HepG2 (cell line): ENCODE results near the gene CALML6. TPM values are rescaled to one million over a fixed set of nuclear protein-coding genes. Genes with fewer than 3 reads are reported as not detected.

Source experiments
- ATAC-seq: fragments of 200-7000 bp; cut with Tn5 transposase; 3 replicates; pipeline ENCODE4 v1.9.1; 2020; ENCODE audit warnings: mild to moderate bottlenecking, moderate library complexity
- BruUV-seq: library from RNA; stranded (reverse); fragments of 400-500 nt; replicated peaks from 2 replicates; lab custom pipeline; 2021; lab: Mats Ljungman, UMichigan
- CTCF ChIA-PET: fragments of 300-600 bp; formaldehyde crosslinking; extraction: SDS; loops from one replicate; lab custom pipeline; 2021; ENCODE audit warnings: low total read pairs, inconsistent platforms, low intra/inter-chr PET ratio; lab: Yijun Ruan, JAX
- POLR2A ChIA-PET: fragments of 350-600 bp; sonication (Branson Sonifier 250); formaldehyde crosslinking; loops from one replicate; lab custom pipeline; 2020; ENCODE audit warnings: antibody characterized with exemption, inconsistent platforms; lab: Yijun Ruan, JAX
- DNase-seq: peaks from one replicate; pipeline ENCODE4 v3.0.0-alpha.2; 2015; ENCODE audit warnings: low spot score
- FAIRE-seq: peaks from 3 replicates; lab custom pipeline; 2011; peaks lifted over from hg19 to GRCh38; lab: Jason Lieb, UNC
- H2AFZ ChIP-seq: one replicate; pipeline ENCODE4 v1.6.1; 2011; ENCODE audit warnings: low read length, inconsistent platforms
- H3K27ac ChIP-seq: fragments of 300-600 bp; 3 replicates; pipeline ENCODE4 v1.8.0; 2011; ENCODE audit warnings: mixed run types, mild to moderate bottlenecking, mixed read lengths, low read length, inconsistent platforms; ENCODE audit not compliant: insufficient read depth; ENCODE audit errors: extremely low read length
- H3K27me3 ChIP-seq, 2 experiments: fragments of 200-600 bp in 1 of 2; 2 replicates in 1 of 2; 3 replicates in 1 of 2; pipeline versions ENCODE4 v1.6.0 to v1.8.0; 2011; ENCODE audit warnings: low read length in 2 of 2, mild to moderate bottlenecking in 2 of 2, moderate library complexity in 2 of 2, inconsistent platforms in 1 of 2; ENCODE audit not compliant: insufficient read depth in 2 of 2, control insufficient read depth in 1 of 2
- H3K36me3 ChIP-seq, 2 experiments: fragments of 200-600 bp in 1 of 2; replicated peaks in 1 of 2; 2 replicates in 1 of 2; 3 replicates in 1 of 2; pipeline versions ENCODE4 v1.5.1 to v1.8.0; 2011; ENCODE audit warnings: low read length in 2 of 2, inconsistent platforms in 1 of 2; ENCODE audit not compliant: insufficient read depth in 2 of 2, control insufficient read depth in 1 of 2
- H3K4me1 ChIP-seq: 2 replicates; pipeline ENCODE4 v1.5.1; 2012; ENCODE audit warnings: low read length, inconsistent platforms; ENCODE audit not compliant: insufficient read depth
- H3K4me2 ChIP-seq: 2 replicates; pipeline ENCODE4 v1.6.0; 2011; ENCODE audit warnings: low read depth, low read length, inconsistent platforms
- H3K4me3 ChIP-seq, 3 experiments: fragments of 200-600 bp in 1 of 3; sonication (generic), shearing (Covaris generic) in 1 of 3; replicated peaks in 1 of 3; 2 replicates each; pipeline ENCODE4 v1.5.1; 2011 to 2016; ENCODE audit warnings: low read length in 3 of 3, inconsistent platforms in 2 of 3, low read depth in 2 of 3, mild to moderate bottlenecking in 2 of 3, control low read depth in 1 of 3, mixed read lengths in 1 of 3; ENCODE audit not compliant: insufficient read depth in 1 of 3
- H3K79me2 ChIP-seq: one replicate; pipeline ENCODE4 v1.6.1; 2011; ENCODE audit warnings: low read length, inconsistent platforms; ENCODE audit not compliant: insufficient read depth
- H3K9ac ChIP-seq: 2 replicates; pipeline ENCODE4 v1.6.0; 2011; ENCODE audit warnings: mild to moderate bottlenecking, low read depth, low read length, inconsistent platforms; ENCODE audit not compliant: insufficient read depth
- H3K9me3 ChIP-seq: 2 replicates; pipeline ENCODE4 v1.5.1; 2012; ENCODE audit warnings: mild to moderate bottlenecking, low read length
- H4K20me1 ChIP-seq: 2 replicates; pipeline ENCODE4 v1.6.0; 2011; ENCODE audit warnings: inconsistent platforms, mild to moderate bottlenecking, low read length, moderate library complexity; ENCODE audit not compliant: insufficient read depth
- BCL6 ChIP-seq: IDR thresholded peaks from 2 replicates; pipeline ENCODE4 v1.6.1; 2016; ENCODE audit warnings: missing genetic modification reagents, missing compliant biosample characterization
- FIP1L1 ChIP-seq: fragments of 200-400 bp; formaldehyde crosslinking; IDR thresholded peaks from 2 replicates; pipeline ENCODE4 v1.6.1; 2018; ENCODE audit warnings: low read depth, mild to moderate bottlenecking, low read length, moderate library complexity, borderline replicate concordance; ENCODE audit not compliant: insufficient read depth
- KDM6A ChIP-seq: IDR thresholded peaks from 2 replicates; pipeline ENCODE4 v1.6.1; 2016; ENCODE audit warnings: low read depth
- RFX1 ChIP-seq: fragments of 450-650 bp; IDR thresholded peaks from 2 replicates; pipeline ENCODE4 v1.6.1; 2017
- SOX5 ChIP-seq: IDR thresholded peaks from 2 replicates; pipeline ENCODE4 v1.6.1; 2016; ENCODE audit warnings: borderline replicate concordance
- STAG1 ChIP-seq: sonication (generic); formaldehyde crosslinking; IDR thresholded peaks from 2 replicates; pipeline ENCODE4 v1.4.0; 2020; ENCODE audit warnings: missing genetic modification reagents
- ZFP36 ChIP-seq: fragments of 150-350 bp; IDR thresholded peaks from 2 replicates; pipeline ENCODE4 v1.6.1; 2018; ENCODE audit warnings: borderline replicate concordance, low read length, low read depth; ENCODE audit not compliant: partially characterized antibody
- ZNF33A ChIP-seq: sonication (generic); formaldehyde crosslinking; IDR thresholded peaks from 2 replicates; pipeline ENCODE4 v1.5.1; 2020; ENCODE audit warnings: missing genetic modification reagents, mild to moderate bottlenecking, moderate library complexity, borderline replicate concordance
- ZNF766 ChIP-seq: sonication (generic); formaldehyde crosslinking; IDR thresholded peaks from 2 replicates; pipeline ENCODE4 v1.5.0; 2020; ENCODE audit warnings: missing genetic modification reagents, borderline replicate concordance
- WGBS: methylation state at CpG from one replicate; pipeline ENCODE4 v1.1.6; 2017; ENCODE audit warnings: low lambda C conversion rate; 5-methylcytosine and 5-hydroxymethylcytosine counted together
- in situ Hi-C: cut with HindIII; loops from 2 replicates; pipeline ENCODE4 v1.10.0; 2017; ENCODE audit warnings: low pct_unique_long_range_greater_than_20kb; ENCODE audit not compliant: extremely low pct_ligation_motif_present
- intact Hi-C: fragments of 100-400 bp; cut with micrococcal nuclease; formaldehyde crosslinking; loops from one replicate; pipeline ENCODE4 v1.10.0; 2022; ENCODE audit not compliant: unreplicated experiment
- polyA plus RNA-seq, 8 experiments: library from polyadenylated mRNA; depleted of rRNA in 3 of 8; stranded (reverse) in 7 of 8; unstranded in 1 of 8; fragments of >200 nt; fragmentation: Illumina TruSeq in 4 of 8; extraction: Trizol in 4 of 8; gene quantifications; 2 replicates each; pipeline versions ENCODE4 v1.2.1 to v1.2.3, GENCODE V29; 2011 to 2016; ENCODE audit warnings: low read depth in 4 of 8, missing spikeins in 1 of 8, mixed read lengths in 1 of 8; ENCODE audit not compliant: insufficient read depth in 1 of 8
- total RNA-seq, 5 experiments: library from RNA; depleted of rRNA; stranded (reverse); fragments of >200 nt; fragmentation: Illumina TruSeq; extraction: Trizol; gene quantifications; 2 replicates each; pipeline ENCODE4 v1.2.3, GENCODE V29; 2016; ENCODE audit warnings: low read depth in 1 of 5
- TF ChIP-seq, protein P1 (sequence below): sonication (generic); formaldehyde crosslinking; IDR thresholded peaks from 2 replicates; pipeline ENCODE4 v1.4.0; 2020; ENCODE audit warnings: missing genetic modification reagents
- TF ChIP-seq, protein P2 (sequence below): sonication (generic); formaldehyde crosslinking; IDR thresholded peaks from 2 replicates; pipeline ENCODE4 v1.4.0; 2020; ENCODE audit warnings: missing genetic modification reagents
- TF ChIP-seq, protein P3 (sequence below): sonication (generic); formaldehyde crosslinking; IDR thresholded peaks from 2 replicates; pipeline ENCODE4 v1.8.0; 2022; ENCODE audit warnings: missing genetic modification reagents, mild to moderate bottlenecking, inconsistent platforms, borderline replicate concordance

The CALML6 gene
- total and polyA plus RNA-seq, 2 of the 13 experiments (the other 11 are each of a cell fraction or from before 2014, with no cell fraction given): 0.11 to 0.12 TPM

DNA sequence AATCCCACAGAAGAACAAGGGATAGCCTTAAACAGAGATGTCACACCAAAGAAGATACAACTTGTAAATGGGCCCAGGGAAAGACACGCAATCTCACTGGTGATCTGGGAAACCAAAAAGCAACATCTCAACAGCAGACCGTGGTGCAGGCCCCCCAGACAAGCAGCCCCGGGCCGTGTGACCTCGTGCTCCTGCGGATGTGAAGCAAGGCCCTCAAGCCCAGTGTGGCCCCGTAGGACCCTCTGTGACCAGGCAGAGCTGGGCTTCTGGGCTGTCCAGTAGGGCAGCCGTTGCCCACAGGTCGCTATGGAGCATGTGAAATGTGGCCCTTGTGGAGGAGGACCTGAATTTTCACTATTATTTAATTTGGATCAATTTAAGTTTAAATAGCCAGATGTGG lies 39.0 kb downstream of the CALML6 start:
- no peak for ATAC-seq
- TF ChIP-seq BCL6 (CRISPR knock-in tag): no peak
- TF ChIP-seq ZNF33A (CRISPR knock-in tag): no peak
- TF ChIP-seq ZNF766 (CRISPR knock-in tag): no peak
- no peak for TF ChIP-seq ZFP36
- TF ChIP-seq KDM6A (CRISPR knock-in tag): no peak
- TF ChIP-seq STAG1 (CRISPR knock-in tag): no peak
- no peak for TF ChIP-seq FIP1L1
- TF ChIP-seq, protein P1, sequence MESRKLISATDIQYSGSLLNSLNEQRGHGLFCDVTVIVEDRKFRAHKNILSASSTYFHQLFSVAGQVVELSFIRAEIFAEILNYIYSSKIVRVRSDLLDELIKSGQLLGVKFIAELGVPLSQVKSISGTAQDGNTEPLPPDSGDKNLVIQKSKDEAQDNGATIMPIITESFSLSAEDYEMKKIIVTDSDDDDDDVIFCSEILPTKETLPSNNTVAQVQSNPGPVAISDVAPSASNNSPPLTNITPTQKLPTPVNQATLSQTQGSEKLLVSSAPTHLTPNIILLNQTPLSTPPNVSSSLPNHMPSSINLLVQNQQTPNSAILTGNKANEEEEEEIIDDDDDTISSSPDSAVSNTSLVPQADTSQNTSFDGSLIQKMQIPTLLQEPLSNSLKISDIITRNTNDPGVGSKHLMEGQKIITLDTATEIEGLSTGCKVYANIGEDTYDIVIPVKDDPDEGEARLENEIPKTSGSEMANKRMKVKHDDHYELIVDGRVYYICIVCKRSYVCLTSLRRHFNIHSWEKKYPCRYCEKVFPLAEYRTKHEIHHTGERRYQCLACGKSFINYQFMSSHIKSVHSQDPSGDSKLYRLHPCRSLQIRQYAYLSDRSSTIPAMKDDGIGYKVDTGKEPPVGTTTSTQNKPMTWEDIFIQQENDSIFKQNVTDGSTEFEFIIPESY (CRISPR knock-in tag): no peak
- TF ChIP-seq, protein P2, sequence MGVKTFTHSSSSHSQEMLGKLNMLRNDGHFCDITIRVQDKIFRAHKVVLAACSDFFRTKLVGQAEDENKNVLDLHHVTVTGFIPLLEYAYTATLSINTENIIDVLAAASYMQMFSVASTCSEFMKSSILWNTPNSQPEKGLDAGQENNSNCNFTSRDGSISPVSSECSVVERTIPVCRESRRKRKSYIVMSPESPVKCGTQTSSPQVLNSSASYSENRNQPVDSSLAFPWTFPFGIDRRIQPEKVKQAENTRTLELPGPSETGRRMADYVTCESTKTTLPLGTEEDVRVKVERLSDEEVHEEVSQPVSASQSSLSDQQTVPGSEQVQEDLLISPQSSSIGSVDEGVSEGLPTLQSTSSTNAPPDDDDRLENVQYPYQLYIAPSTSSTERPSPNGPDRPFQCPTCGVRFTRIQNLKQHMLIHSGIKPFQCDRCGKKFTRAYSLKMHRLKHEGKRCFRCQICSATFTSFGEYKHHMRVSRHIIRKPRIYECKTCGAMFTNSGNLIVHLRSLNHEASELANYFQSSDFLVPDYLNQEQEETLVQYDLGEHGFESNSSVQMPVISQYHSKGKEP: no peak
- TF ChIP-seq, protein P3, sequence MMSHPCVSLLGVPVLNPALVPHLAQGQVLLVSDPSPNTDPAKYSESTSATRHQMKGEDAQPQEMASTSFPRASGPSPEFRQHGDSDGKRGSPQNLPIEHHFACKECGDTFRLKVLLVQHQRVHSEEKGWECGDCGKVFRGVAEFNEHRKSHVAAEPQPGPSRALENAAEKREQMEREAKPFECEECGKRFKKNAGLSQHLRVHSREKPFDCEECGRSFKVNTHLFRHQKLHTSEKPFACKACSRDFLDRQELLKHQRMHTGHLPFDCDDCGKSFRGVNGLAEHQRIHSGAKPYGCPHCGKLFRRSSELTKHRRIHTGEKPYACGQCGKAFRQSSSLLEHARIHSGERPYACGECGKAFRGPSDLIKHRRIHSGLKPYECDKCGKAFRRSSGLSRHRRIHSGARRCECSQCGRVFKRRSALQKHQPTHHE (CRISPR knock-in tag): no peak
- no peak for TF ChIP-seq SOX5 (CRISPR knock-in tag)
- no peak for TF ChIP-seq RFX1
- TF ChIP-seq, all 625 proteins: peak for 0
- Histone ChIP-seq H3K27ac (no peak overlapping the region), H3K79me2 (no peaks in the 10 kb centered on the region), H4K20me1 (no peaks in the 10 kb centered on the region), H3K27me3 (peaks cover 0 to 18% of the 10 kb centered on the region in 2 experiments; a peak in 3 of 5 replicates), H3K4me3 (no peak overlapping the region), H3K9me3 (no peaks in the 10 kb centered on the region), H3K36me3 (no peaks in the 10 kb centered on the region), H3K9ac (no peak overlapping the region), H3K4me1 (peaks cover 49% of the 10 kb centered on the region), H2AFZ (no peak overlapping the region), H3K4me2 (no peak overlapping the region)
- in situ Hi-C loops: no loop called here
- FAIRE-seq (no peak), DNase-seq (no peak)
- 46% methylated on average over 7 of the region's 9 CpGs for WGBS
- ChIA-PET CTCF (no interaction called here), POLR2A (interaction anchor here (1.1 to 4.3 kb wide), 2 partner anchors 10 to 31 kb away, joined by 5 to 18 read pairs; no protein-coding TSS in a partner anchor)
- no TSS peak for BruUV-seq
- intact Hi-C loops: no loop called here
